ENCODE data around the gene ADAMTS12. TPM values are rescaled to one million over a fixed set of nuclear protein-coding genes. Genes with fewer than 3 reads are reported as not detected.

The ADAMTS12 gene
- total RNA-seq, 2 experiments from 2014 or later, result not detected

- POLR2A ChIA-PET, result no interaction called here
- CTCF ChIA-PET, result no interaction called here
Measured at GRCh38 chr5:33684496-33685159, 207.2 kb downstream of the ADAMTS12 start.

- ChIA-PET POLR2A (no interaction called here), CTCF (no interaction called here)
Measured at GRCh38 chr5:33679791-33680190, 212.0 kb downstream of the ADAMTS12 start.

- POLR2A ChIA-PET, result no interaction called here
Measured at GRCh38 chr5:33675958-33676464, 215.8 kb downstream of the ADAMTS12 start.

GRCh38 chr5:33671700-33672291 is 220.0 kb downstream of the ADAMTS12 start:
- POLR2A ChIA-PET, result no interaction called here

More at GRCh38 chr5:33675958-33676464, 215.8 kb downstream of the ADAMTS12 start:
- CTCF ChIA-PET, result no interaction called here

GRCh38 chr5:33662722-33663427 is 228.9 kb downstream of the ADAMTS12 start:
- ChIA-PET POLR2A (no interaction called here), CTCF (no interaction called here)

More at GRCh38 chr5:33671700-33672291, 220.0 kb downstream of the ADAMTS12 start:
- CTCF ChIA-PET, result interaction anchor here (0.9 kb wide), 1 partner anchor 47 kb away, joined by 3 read pairs; no protein-coding TSS in a partner anchor

GRCh38 chr5:33659526-33660169 is 232.1 kb downstream of the ADAMTS12 start:
- ChIA-PET POLR2A (no interaction called here), CTCF (no interaction called here)

GRCh38 chr5:33657804-33658440 is 233.9 kb downstream of the ADAMTS12 start:
- CTCF ChIA-PET, result no interaction called here

GRCh38 chr5:33657176-33657575 is 234.6 kb downstream of the ADAMTS12 start:
- POLR2A ChIA-PET, result no interaction called here
- CTCF ChIA-PET, result no interaction called here

More at GRCh38 chr5:33657804-33658440, 233.9 kb downstream of the ADAMTS12 start:
- POLR2A ChIA-PET, result no interaction called here

- ChIA-PET POLR2A (no interaction called here), CTCF (no interaction called here)
Measured at GRCh38 chr5:33650911-33651310, 240.9 kb downstream of the ADAMTS12 start.

- POLR2A ChIA-PET, result no interaction called here
- CTCF ChIA-PET, result no interaction called here
Measured at GRCh38 chr5:33649549-33650482, 242.0 kb downstream of the ADAMTS12 start.

- CTCF ChIA-PET, result interaction anchor here (0.6 kb wide), 1 partner anchor 356 kb away, joined by 4 read pairs; no protein-coding TSS in a partner anchor
- POLR2A ChIA-PET, result no interaction called here
Measured at GRCh38 chr5:33641744-33642505, 249.9 kb downstream of the ADAMTS12 start.

- POLR2A ChIA-PET, result no interaction called here
Measured at GRCh38 chr5:33639474-33639873, 252.3 kb downstream of the ADAMTS12 start.

GRCh38 chr5:33637011-33637410 is 254.8 kb downstream of the ADAMTS12 start:
- POLR2A ChIA-PET, result no interaction called here
- CTCF ChIA-PET, result no interaction called here

More at GRCh38 chr5:33639474-33639873, 252.3 kb downstream of the ADAMTS12 start:
- CTCF ChIA-PET, result no interaction called here

- CTCF ChIA-PET, result interaction anchor here (1.0 kb wide), 1 partner anchor 13 kb away, joined by 3 read pairs; no protein-coding TSS in a partner anchor
- POLR2A ChIA-PET, result no interaction called here
Measured at GRCh38 chr5:33635582-33635981, 256.2 kb downstream of the ADAMTS12 start.

GRCh38 chr5:33633699-33634098 is 258.1 kb downstream of the ADAMTS12 start:
- ChIA-PET CTCF (no interaction called here), POLR2A (no interaction called here)

- CTCF ChIA-PET, result no interaction called here
Measured at GRCh38 chr5:33631786-33632185, 260.0 kb downstream of the ADAMTS12 start.

GRCh38 chr5:33631139-33631538 is 260.7 kb downstream of the ADAMTS12 start:
- POLR2A ChIA-PET, result no interaction called here
- CTCF ChIA-PET, result no interaction called here

More at GRCh38 chr5:33631786-33632185, 260.0 kb downstream of the ADAMTS12 start:
- POLR2A ChIA-PET, result no interaction called here

GRCh38 chr5:33629999-33630398 is 261.8 kb downstream of the ADAMTS12 start:
- ChIA-PET CTCF (no interaction called here), POLR2A (no interaction called here)

Data from activated CD8-positive, alpha-beta memory T cell treated with anti-CD3 and anti-CD28 coated beads for 36 hours (primary cell).